ENCODE measurements around the gene TGFB1I1.
"Not testable (repeated sequence)": the region's sequence is repeated elsewhere in the genome, so short reads cannot be mapped to it uniquely, and the experiment has no call there.

The TGFB1I1 gene

GRCh38 chr16:31491778-31492418 lies 19.9 kb downstream of the TGFB1I1 start:
- peaks cover 4 to 6% of the 10 kb centered on the region in 2 donors for H3K4me1 Mint-ChIP-seq (ENCODE audit: low read depth in 2 of 2)

GRCh38 chr16:31493506-31494125 lies 21.7 kb downstream of the TGFB1I1 start:
- ATAC-seq (replicated peaks) (no peak), DNase-seq (no peak)
- Mint-ChIP-seq H3K36me3 (ENCODE audit: insufficient read depth) (peaks cover 23% of the 10 kb centered on the region), H3K4me1 (ENCODE audit: low read depth in 2 of 2) (peaks cover 2 to 10% of the 10 kb centered on the region in 2 donors), H3K4me3 (no peak overlapping the region), H3K27me3 (no peaks in the 10 kb centered on the region), H3K27ac (no peak overlapping the region), H3K9me3 (no peaks in the 10 kb centered on the region)

More at GRCh38 chr16:31491778-31492418, 19.9 kb downstream of the TGFB1I1 start:
- Mint-ChIP-seq H3K4me3 (no peak overlapping the region), H3K36me3 (ENCODE audit: insufficient read depth) (peaks cover 16% of the 10 kb centered on the region), H3K27ac (peak overlapping the region in 1 of 2 donors; percentile 55), H3K9me3 (no peaks in the 10 kb centered on the region), H3K27me3 (no peaks in the 10 kb centered on the region)
- no peak for ATAC-seq (replicated peaks)
- DNase-seq, result no peak

- peak overlapping the region in 1 of 2 donors; percentile 83 for H3K27ac Mint-ChIP-seq
- H3K27me3 Mint-ChIP-seq, result no peaks in the 10 kb centered on the region
- peaks cover 3 to 17% of the 10 kb centered on the region in 2 donors for H3K4me1 Mint-ChIP-seq (ENCODE audit: low read depth in 2 of 2)
- ATAC-seq (replicated peaks) (no peak), DNase-seq (no peak)
- no peak overlapping the region for H3K4me3 Mint-ChIP-seq
- H3K9me3 Mint-ChIP-seq, result no peaks in the 10 kb centered on the region
- peaks cover 14% of the 10 kb centered on the region for H3K36me3 Mint-ChIP-seq (ENCODE audit: insufficient read depth)
Observed at GRCh38 chr16:31496670-31497069, 24.7 kb downstream of the TGFB1I1 start.

- Mint-ChIP-seq H3K36me3 (ENCODE audit: insufficient read depth) (peaks cover 14% of the 10 kb centered on the region), H3K9me3 (no peaks in the 10 kb centered on the region), H3K4me1 (ENCODE audit: low read depth in 2 of 2) (peaks cover 3 to 24% of the 10 kb centered on the region in 2 donors), H3K27ac (no peak overlapping the region), H3K4me3 (no peak overlapping the region), H3K27me3 (no peaks in the 10 kb centered on the region)
- ATAC-seq (replicated peaks), result no peak
- no peak for DNase-seq
Observed at GRCh38 chr16:31498493-31498892, 26.5 kb downstream of the TGFB1I1 start.

- H3K36me3 Mint-ChIP-seq (ENCODE audit: insufficient read depth), result peaks cover 19% of the 10 kb centered on the region
Observed at GRCh38 chr16:31499928-31500327, 28.0 kb downstream of the TGFB1I1 start.

GRCh38 chr16:31501226-31501965 lies 29.4 kb downstream of the TGFB1I1 start:
- Mint-ChIP-seq H3K27me3 (no peaks in the 10 kb centered on the region), H3K4me1 (ENCODE audit: low read depth in 2 of 2) (peaks cover 3 to 38% of the 10 kb centered on the region in 2 donors), H3K9me3 (no peaks in the 10 kb centered on the region), H3K27ac (no peak overlapping the region), H3K36me3 (ENCODE audit: insufficient read depth) (peaks cover 15% of the 10 kb centered on the region), H3K4me3 (no peak overlapping the region)
- no peak for ATAC-seq (replicated peaks)
- DNase-seq, result no peak

More at GRCh38 chr16:31499928-31500327, 28.0 kb downstream of the TGFB1I1 start:
- Mint-ChIP-seq H3K4me3 (no peak overlapping the region), H3K4me1 (ENCODE audit: low read depth in 2 of 2) (peaks cover 3 to 29% of the 10 kb centered on the region in 2 donors), H3K27ac (no peak overlapping the region), H3K9me3 (no peaks in the 10 kb centered on the region), H3K27me3 (no peaks in the 10 kb centered on the region)
- no peak for DNase-seq
- no peak for ATAC-seq (replicated peaks)

- Mint-ChIP-seq H3K4me3 (no peak overlapping the region), H3K36me3 (ENCODE audit: insufficient read depth) (peaks cover 15% of the 10 kb centered on the region), H3K27ac (no peak overlapping the region), H3K4me1 (ENCODE audit: low read depth in 2 of 2) (peaks cover 3 to 39% of the 10 kb centered on the region in 2 donors), H3K27me3 (no peaks in the 10 kb centered on the region), H3K9me3 (no peaks in the 10 kb centered on the region)
- DNase-seq, result no peak
- ATAC-seq (replicated peaks), result no peak
Observed at GRCh38 chr16:31501966-31502348, 30.0 kb downstream of the TGFB1I1 start.

- Mint-ChIP-seq H3K9me3 (no peaks in the 10 kb centered on the region), H3K36me3 (ENCODE audit: insufficient read depth) (peaks cover 11% of the 10 kb centered on the region), H3K4me3 (no peak overlapping the region), H3K4me1 (ENCODE audit: low read depth in 2 of 2) (peaks cover 9 to 38% of the 10 kb centered on the region in 2 donors), H3K27me3 (no peaks in the 10 kb centered on the region), H3K27ac (peak overlapping the region in 1 of 2 donors; percentile 17)
- ATAC-seq (replicated peaks) (no peak), DNase-seq (no peak)
Observed at GRCh38 chr16:31502981-31503380, 31.0 kb downstream of the TGFB1I1 start.

GRCh38 chr16:31503555-31503954 lies 31.6 kb downstream of the TGFB1I1 start:
- not testable (repeated sequence) for H3K27me3 Mint-ChIP-seq; H3K4me3 Mint-ChIP-seq; H3K27ac Mint-ChIP-seq; H3K9me3 Mint-ChIP-seq; ATAC-seq (replicated peaks); DNase-seq
- H3K4me1 Mint-ChIP-seq (ENCODE audit: low read depth in 2 of 2), result peaks cover 9 to 37% of the 10 kb centered on the region in 2 donors
- peaks cover 12% of the 10 kb centered on the region for H3K36me3 Mint-ChIP-seq (ENCODE audit: insufficient read depth)

GRCh38 chr16:31504159-31504558 lies 32.2 kb downstream of the TGFB1I1 start:
- no peak overlapping the region for H3K4me3 Mint-ChIP-seq
- DNase-seq (no peak), ATAC-seq (replicated peaks) (no peak)
- peaks cover 14% of the 10 kb centered on the region for H3K36me3 Mint-ChIP-seq (ENCODE audit: insufficient read depth)
- no peaks in the 10 kb centered on the region for H3K27me3 Mint-ChIP-seq
- H3K27ac Mint-ChIP-seq, result peak overlapping the region in 1 of 2 donors; percentile 45
- peaks cover 15 to 43% of the 10 kb centered on the region in 2 donors for H3K4me1 Mint-ChIP-seq (ENCODE audit: low read depth in 2 of 2)
- no peaks in the 10 kb centered on the region for H3K9me3 Mint-ChIP-seq

- H3K4me3 Mint-ChIP-seq, result no peak overlapping the region
Observed at GRCh38 chr16:31505483-31505882, 33.5 kb downstream of the TGFB1I1 start.

GRCh38 chr16:31507617-31507928 lies 35.6 kb downstream of the TGFB1I1 start:
- Mint-ChIP-seq H3K4me1 (ENCODE audit: low read depth in 2 of 2) (peaks cover 19 to 38% of the 10 kb centered on the region in 2 donors), H3K27ac (peak overlapping the region; percentile 95 to 98)

More at GRCh38 chr16:31505483-31505882, 33.5 kb downstream of the TGFB1I1 start:
- ATAC-seq (replicated peaks) (no peak), DNase-seq (no peak)
- Mint-ChIP-seq H3K9me3 (no peaks in the 10 kb centered on the region), H3K27me3 (no peaks in the 10 kb centered on the region), H3K4me1 (ENCODE audit: low read depth in 2 of 2) (peaks cover 20 to 40% of the 10 kb centered on the region in 2 donors), H3K27ac (peak overlapping the region; percentile 13 to 45), H3K36me3 (ENCODE audit: insufficient read depth) (peaks cover 14% of the 10 kb centered on the region)

GRCh38 chr16:31507929-31508705 lies 36.2 kb downstream of the TGFB1I1 start, which contains the start of gene RUSF1:
Gene RUSF1 (minus strand): TSS chr16:31508391. CDS start chr16:31508373, 18 bp downstream.
- ATAC-seq (replicated peaks), result peak; percentile 90
- DNase-seq, result peak; percentile 68 to 70 (median 69)

More at GRCh38 chr16:31507617-31507928, 35.6 kb downstream of the TGFB1I1 start:
- DNase-seq (no peak), ATAC-seq (replicated peaks) (peak; percentile 20)
- Mint-ChIP-seq H3K36me3 (ENCODE audit: insufficient read depth) (peaks cover 14% of the 10 kb centered on the region), H3K4me3 (peak overlapping the region; percentile 91 to 94), H3K9me3 (no peaks in the 10 kb centered on the region), H3K27me3 (no peaks in the 10 kb centered on the region)

More at GRCh38 chr16:31507929-31508705, 36.2 kb downstream of the TGFB1I1 start, which contains the start of gene RUSF1:
- Mint-ChIP-seq H3K4me3 (peak within 1 kb of the TSS; percentile 91 to 94), H3K36me3 (ENCODE audit: insufficient read depth) (peaks cover 14% of the 10 kb centered on the region), H3K9me3 (no peaks in the 10 kb centered on the region), H3K27me3 (no peaks in the 10 kb centered on the region), H3K4me1 (ENCODE audit: low read depth in 2 of 2) (peaks cover 19 to 33% of the 10 kb centered on the region in 2 donors), H3K27ac (peak within 1 kb of the TSS; percentile 95 to 98)

All from effector memory CD8-positive, alpha-beta T cell (primary cell).